ENCODE data around the gene GIT2.

DNA sequence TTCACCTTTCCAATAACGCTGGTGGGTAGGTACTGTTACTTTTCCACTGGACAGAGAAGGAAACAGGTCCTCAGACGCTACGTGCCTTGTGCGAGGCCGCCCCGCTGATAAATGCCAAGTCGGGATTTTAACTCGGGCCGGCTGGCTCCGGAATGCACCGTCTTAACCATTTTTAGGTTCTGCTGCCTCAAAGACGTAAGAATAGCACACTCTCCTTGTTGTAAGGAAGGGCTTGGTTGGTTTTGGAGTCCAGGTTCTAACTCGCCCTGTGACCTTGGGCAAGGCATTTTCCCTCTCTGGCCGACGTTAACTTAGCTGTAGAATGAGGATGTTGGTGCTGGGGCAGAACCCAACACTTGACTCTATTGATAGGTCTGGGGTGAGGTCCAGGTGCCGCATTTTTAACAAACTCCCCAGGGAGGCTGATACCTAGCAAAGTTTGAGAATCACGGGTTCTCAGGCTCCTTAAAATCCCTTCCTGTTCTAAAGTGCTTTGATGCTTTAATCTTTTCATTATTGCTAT, 3.9 kb upstream of the GIT2 start:
- TF ChIP-seq, protein P1, sequence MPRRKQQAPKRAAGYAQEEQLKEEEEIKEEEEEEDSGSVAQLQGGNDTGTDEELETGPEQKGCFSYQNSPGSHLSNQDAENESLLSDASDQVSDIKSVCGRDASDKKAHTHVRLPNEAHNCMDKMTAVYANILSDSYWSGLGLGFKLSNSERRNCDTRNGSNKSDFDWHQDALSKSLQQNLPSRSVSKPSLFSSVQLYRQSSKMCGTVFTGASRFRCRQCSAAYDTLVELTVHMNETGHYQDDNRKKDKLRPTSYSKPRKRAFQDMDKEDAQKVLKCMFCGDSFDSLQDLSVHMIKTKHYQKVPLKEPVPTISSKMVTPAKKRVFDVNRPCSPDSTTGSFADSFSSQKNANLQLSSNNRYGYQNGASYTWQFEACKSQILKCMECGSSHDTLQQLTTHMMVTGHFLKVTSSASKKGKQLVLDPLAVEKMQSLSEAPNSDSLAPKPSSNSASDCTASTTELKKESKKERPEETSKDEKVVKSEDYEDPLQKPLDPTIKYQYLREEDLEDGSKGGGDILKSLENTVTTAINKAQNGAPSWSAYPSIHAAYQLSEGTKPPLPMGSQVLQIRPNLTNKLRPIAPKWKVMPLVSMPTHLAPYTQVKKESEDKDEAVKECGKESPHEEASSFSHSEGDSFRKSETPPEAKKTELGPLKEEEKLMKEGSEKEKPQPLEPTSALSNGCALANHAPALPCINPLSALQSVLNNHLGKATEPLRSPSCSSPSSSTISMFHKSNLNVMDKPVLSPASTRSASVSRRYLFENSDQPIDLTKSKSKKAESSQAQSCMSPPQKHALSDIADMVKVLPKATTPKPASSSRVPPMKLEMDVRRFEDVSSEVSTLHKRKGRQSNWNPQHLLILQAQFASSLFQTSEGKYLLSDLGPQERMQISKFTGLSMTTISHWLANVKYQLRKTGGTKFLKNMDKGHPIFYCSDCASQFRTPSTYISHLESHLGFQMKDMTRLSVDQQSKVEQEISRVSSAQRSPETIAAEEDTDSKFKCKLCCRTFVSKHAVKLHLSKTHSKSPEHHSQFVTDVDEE (CRISPR knock-in tag; IDR thresholded peaks at IDR 0.05) = no peak
- TF ChIP-seq ZFP30 (CRISPR knock-in tag; IDR thresholded peaks at IDR 0.05) (no peak), ZNF565 (CRISPR knock-in tag; conservative IDR thresholded peaks at IDR 0.05; ENCODE audit: low read depth) (no peak), ESRRG (CRISPR knock-in tag; IDR thresholded peaks at IDR 0.05) (no peak), RARB (CRISPR knock-in tag; IDR thresholded peaks at IDR 0.05) (no peak), PPARA (CRISPR knock-in tag; IDR thresholded peaks at IDR 0.05; ENCODE audit: borderline replicate concordance) (no peak)

All from SK-N-SH treated with all-trans-retinoic acid at 6 μM for 48 hours (cell line).